DND-41 (cell line): Measurements from ENCODE around the gene RAD51B.
"Not testable (repeated sequence)": the region's sequence is repeated elsewhere in the genome, so short reads cannot be mapped to it uniquely, and the experiment has no call there.

Experiments used
- ATAC-seq: fragments of 200-7000 bp; cut with Tn5 transposase; 3 replicates; pipeline ENCODE4 v1.9.1; 2021; ENCODE audit warnings: low read depth; ENCODE audit not compliant: insufficient read depth
- DNase-seq: peaks from one replicate; pipeline ENCODE4 v3.0.0-alpha.2; 2020
- H2AFZ ChIP-seq: 2 replicates; pipeline ENCODE4 v1.6.0; 2012; ENCODE audit warnings: low read depth, low read length
- H3K27ac ChIP-seq: 2 replicates; pipeline ENCODE4 v1.5.1; 2012; ENCODE audit warnings: low read length, inconsistent platforms
- H3K27me3 ChIP-seq: fragments of 200-600 bp; sonication (generic); 2 replicates; pipeline ENCODE4 v1.6.0; 2012; ENCODE audit warnings: low read length, mild to moderate bottlenecking, inconsistent platforms; ENCODE audit not compliant: insufficient read depth, poor library complexity
- H3K36me3 ChIP-seq: 2 replicates; pipeline ENCODE4 v1.5.1; 2012; ENCODE audit warnings: low read length, inconsistent platforms; ENCODE audit not compliant: insufficient read depth
- H3K4me1 ChIP-seq: 2 replicates; pipeline ENCODE4 v1.5.1; 2012; ENCODE audit warnings: mild to moderate bottlenecking, low read length; ENCODE audit not compliant: insufficient read depth
- H3K4me2 ChIP-seq: 2 replicates; pipeline ENCODE4 v1.6.0; 2012; ENCODE audit warnings: mild to moderate bottlenecking, moderate library complexity, low read length, inconsistent platforms; ENCODE audit not compliant: insufficient read depth
- H3K4me3 ChIP-seq, 2 experiments: fragments of 200-600 bp in 1 of 2; shearing (Covaris generic) in 1 of 2; 2 replicates each; pipeline ENCODE4 v1.5.1; 2012 to 2016; ENCODE audit warnings: inconsistent platforms in 2 of 2, low read length in 2 of 2, mild to moderate bottlenecking in 2 of 2, low read depth in 1 of 2, moderate library complexity in 1 of 2
- H3K79me2 ChIP-seq: 2 replicates; pipeline ENCODE4 v1.6.0; 2012; ENCODE audit warnings: low read length, inconsistent platforms; ENCODE audit not compliant: insufficient read depth
- H3K9ac ChIP-seq: 2 replicates; pipeline ENCODE4 v1.6.0; 2012; ENCODE audit warnings: low read depth, mild to moderate bottlenecking, inconsistent platforms, low read length, moderate library complexity
- H3K9me3 ChIP-seq: 2 replicates; pipeline ENCODE4 v1.5.1; 2012; ENCODE audit warnings: low read length, moderate library complexity, mild to moderate bottlenecking, inconsistent platforms; ENCODE audit not compliant: insufficient read depth, severe bottlenecking
- H4K20me1 ChIP-seq: 2 replicates; pipeline ENCODE4 v1.6.0; 2012; ENCODE audit warnings: low read length; ENCODE audit not compliant: insufficient read depth
- EZH2 ChIP-seq: IDR thresholded peaks from 3 replicates; pipeline ENCODE4 v1.6.1; 2012; ENCODE audit warnings: borderline replicate concordance, low read depth, mild to moderate bottlenecking, moderate library complexity, low read length, inconsistent platforms; ENCODE audit not compliant: severe bottlenecking
- TF ChIP-seq, protein P1 (sequence below): IDR thresholded peaks from 2 replicates; pipeline ENCODE4 v1.5.1; 2012; ENCODE audit warnings: borderline replicate concordance, low read length, moderate library complexity, mild to moderate bottlenecking; ENCODE audit not compliant: poor library complexity, severe bottlenecking; ENCODE audit errors: extremely low read depth

Gene RAD51B

DNA sequence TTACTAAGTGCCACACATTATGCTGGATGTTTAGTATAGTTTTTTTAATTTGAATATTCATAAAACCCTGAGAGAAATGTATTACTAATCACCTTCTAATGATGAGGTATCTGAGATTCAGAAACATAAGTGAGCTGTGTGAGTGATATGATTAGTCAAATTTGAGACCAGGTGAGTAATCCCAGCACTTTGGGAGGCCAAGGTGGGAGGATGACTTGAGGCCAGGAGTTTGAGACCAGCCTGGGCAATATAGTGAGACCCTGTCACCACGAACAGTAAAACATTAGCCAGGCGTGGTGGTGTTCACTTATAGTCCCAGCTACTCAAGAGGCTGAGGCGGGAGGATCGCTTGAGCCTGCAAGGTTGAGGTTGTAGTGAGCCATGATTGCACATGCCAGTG, 438.4 kb downstream of the RAD51B start:
- Histone ChIP-seq H4K20me1 (no peaks in the 10 kb centered on the region), H2AFZ (no peak overlapping the region), H3K36me3 (no peaks in the 10 kb centered on the region), H3K9me3 (no peaks in the 10 kb centered on the region), H3K4me1 (no peaks in the 10 kb centered on the region), H3K27me3 (no peaks in the 10 kb centered on the region), H3K27ac (no peak overlapping the region), H3K79me2 (no peaks in the 10 kb centered on the region), H3K9ac (no peak overlapping the region), H3K4me3 (no peak overlapping the region), H3K4me2 (no peak overlapping the region)
- ATAC-seq (no peak), DNase-seq (no peak)
- no peak for TF ChIP-seq EZH2
- TF ChIP-seq, protein P1, sequence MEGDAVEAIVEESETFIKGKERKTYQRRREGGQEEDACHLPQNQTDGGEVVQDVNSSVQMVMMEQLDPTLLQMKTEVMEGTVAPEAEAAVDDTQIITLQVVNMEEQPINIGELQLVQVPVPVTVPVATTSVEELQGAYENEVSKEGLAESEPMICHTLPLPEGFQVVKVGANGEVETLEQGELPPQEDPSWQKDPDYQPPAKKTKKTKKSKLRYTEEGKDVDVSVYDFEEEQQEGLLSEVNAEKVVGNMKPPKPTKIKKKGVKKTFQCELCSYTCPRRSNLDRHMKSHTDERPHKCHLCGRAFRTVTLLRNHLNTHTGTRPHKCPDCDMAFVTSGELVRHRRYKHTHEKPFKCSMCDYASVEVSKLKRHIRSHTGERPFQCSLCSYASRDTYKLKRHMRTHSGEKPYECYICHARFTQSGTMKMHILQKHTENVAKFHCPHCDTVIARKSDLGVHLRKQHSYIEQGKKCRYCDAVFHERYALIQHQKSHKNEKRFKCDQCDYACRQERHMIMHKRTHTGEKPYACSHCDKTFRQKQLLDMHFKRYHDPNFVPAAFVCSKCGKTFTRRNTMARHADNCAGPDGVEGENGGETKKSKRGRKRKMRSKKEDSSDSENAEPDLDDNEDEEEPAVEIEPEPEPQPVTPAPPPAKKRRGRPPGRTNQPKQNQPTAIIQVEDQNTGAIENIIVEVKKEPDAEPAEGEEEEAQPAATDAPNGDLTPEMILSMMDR: no peak

DNA sequence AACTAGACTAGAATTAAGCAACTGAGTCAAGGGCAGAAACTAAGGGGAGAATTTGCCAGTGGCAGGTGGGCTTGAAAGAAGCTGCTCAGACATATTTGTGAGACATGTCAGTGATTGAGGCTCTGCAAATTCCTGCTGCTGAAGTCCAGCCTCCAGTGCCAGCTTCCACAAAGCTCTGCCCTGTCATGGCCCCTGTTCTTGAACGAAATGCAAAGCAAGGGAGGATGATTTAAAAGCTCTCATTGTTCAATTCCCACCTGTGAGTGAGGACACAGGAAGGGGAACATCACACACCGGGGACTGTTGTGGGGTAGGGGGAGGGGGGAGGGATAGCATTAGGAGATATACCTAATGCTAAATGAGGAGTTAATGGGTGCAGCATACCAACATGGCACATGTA, 439.4 kb downstream of the RAD51B start:
- ATAC-seq, DNase-seq, H3K27me3 ChIP-seq, H3K4me1 ChIP-seq, H3K36me3 ChIP-seq, H3K79me2 ChIP-seq, H3K4me3 ChIP-seq, H3K9me3 ChIP-seq, H3K27ac ChIP-seq, H2AFZ ChIP-seq, H4K20me1 ChIP-seq, H3K9ac ChIP-seq, H3K4me2 ChIP-seq: not testable (repeated sequence)

DNA sequence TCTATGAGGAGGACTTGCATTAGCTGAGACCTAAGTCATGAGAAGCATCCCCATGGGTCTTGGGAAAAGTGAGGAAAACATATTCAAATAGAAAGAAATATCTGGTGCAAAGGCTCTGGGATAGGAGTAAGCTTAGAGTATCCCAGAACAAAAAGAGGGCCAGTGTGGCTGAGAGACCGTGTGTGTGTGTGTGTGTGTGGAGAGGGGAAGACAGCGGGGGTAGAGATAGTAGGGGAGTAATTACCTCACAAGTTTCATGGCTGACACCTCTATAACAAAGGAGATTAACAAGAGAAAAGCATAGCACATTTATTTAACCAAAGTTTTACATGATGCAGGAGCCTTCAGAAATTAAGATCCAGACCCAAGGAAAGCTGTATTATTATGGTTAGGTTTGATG, 440.5 kb downstream of the RAD51B start:
- DNase-seq: no peak

DNA sequence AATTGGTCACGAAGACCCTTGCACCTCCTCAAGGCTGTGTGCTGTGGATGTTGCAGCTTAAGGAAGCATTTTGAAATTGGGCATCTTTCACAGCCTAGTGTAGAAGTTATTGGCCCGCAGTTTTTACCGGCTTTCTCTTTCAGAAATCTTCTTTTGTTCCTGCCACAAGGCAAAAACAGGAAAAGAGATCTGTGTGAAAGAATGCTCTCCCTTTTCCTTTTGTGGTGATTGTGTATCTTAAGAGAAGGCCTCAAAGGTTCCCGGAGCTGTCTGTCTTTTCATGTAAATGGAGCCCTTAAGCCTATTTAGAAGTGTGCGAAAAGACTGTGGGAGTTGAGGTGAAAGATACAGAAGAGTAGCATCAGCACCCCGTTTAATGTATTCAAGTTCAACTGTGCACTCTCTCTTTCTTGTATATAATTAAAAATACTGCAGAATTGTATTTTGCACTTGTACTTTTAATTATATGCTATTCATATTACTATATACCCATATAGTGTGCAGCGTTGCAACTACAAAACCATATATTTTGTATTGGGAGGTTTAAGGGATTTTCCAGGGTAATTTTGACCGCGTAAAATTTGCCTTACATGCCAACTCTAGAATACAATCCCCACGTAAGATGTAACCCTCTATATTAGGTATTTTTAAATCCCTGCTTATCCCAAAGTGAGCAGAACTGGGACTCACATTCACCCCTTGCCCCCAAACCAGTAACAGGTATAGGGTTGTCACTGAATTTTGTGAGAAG, 441.7 kb downstream of the RAD51B start:
- Histone ChIP-seq H4K20me1 (no peaks in the 10 kb centered on the region), H2AFZ (no peak overlapping the region), H3K4me2 (no peak overlapping the region), H3K36me3 (no peaks in the 10 kb centered on the region), H3K27ac (no peak overlapping the region), H3K9me3 (no peaks in the 10 kb centered on the region), H3K79me2 (no peaks in the 10 kb centered on the region), H3K27me3 (no peaks in the 10 kb centered on the region), H3K4me3 (no peak overlapping the region), H3K4me1 (no peaks in the 10 kb centered on the region), H3K9ac (no peak overlapping the region)
- DNase-seq: no peak
- TF ChIP-seq, protein P1: no peak
- ATAC-seq: no peak

More for the DNA sequence above, 440.5 kb downstream of the RAD51B start:
- Histone ChIP-seq H3K9me3 (no peaks in the 10 kb centered on the region), H3K4me3 (no peak overlapping the region), H4K20me1 (no peaks in the 10 kb centered on the region), H3K79me2 (no peaks in the 10 kb centered on the region), H3K9ac (no peak overlapping the region), H3K4me1 (no peaks in the 10 kb centered on the region), H3K27ac (no peak overlapping the region), H3K27me3 (no peaks in the 10 kb centered on the region), H2AFZ (no peak overlapping the region), H3K4me2 (no peak overlapping the region), H3K36me3 (no peaks in the 10 kb centered on the region)
- no peak for TF ChIP-seq EZH2
- TF ChIP-seq, protein P1: no peak
- no peak for ATAC-seq
